ENCODE data around the gene HTRA3.

DNA sequence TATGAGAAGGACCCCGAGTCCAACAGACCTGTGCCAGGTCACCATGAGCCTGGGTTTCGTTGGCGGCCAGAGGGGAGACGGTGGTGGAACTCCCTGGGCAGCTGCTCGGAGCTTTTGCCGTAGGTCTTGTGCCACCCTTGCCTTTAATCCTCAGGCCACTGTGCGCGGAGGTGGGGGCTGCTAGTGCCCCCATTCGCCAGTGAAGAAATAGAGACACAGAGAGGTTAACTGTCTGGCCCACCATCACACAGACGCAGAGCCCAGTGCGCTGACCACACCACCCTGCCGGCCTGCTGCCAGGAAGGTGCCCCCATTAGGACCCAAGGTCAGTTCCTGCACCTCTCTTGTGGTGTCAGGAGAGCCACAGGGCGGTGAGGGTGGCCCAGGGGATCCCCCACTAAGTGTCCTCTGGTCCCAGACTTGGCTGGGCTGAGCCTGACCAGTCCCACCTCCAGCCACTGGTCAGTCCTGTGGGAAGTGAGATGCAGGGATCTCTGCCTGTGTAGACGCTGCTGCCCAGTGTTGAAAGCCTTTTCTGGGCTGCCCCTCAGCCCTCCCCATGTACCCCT is 28.3 kb upstream of the HTRA3 start:
- TF ChIP-seq CTCF (conservative IDR thresholded peaks at IDR 0.05; ENCODE audit: low read depth in 2 of 2): no peak
- no peak for TF ChIP-seq REST (IDR thresholded peaks at IDR 0.05; ENCODE audit: unreplicated experiment)
- TF ChIP-seq POLR2AphosphoS5 (IDR thresholded peaks at IDR 0.05; ENCODE audit: low read depth): no peak
